Gastrocnemius medialis (tissue), 4 donors: ENCODE results near the gene JAKMIP1. TPM values are rescaled to one million over a fixed set of nuclear protein-coding genes. Genes with fewer than 3 reads are reported as not detected.

ENCODE experiments used
- ATAC-seq, 2 donors: fragments of 150-250 bp; one replicate each; pipeline ENCODE4 v1.9.1; 2016
- DNase-seq, 2 donors: peaks; one replicate each; pipeline ENCODE4 v3.0.0-alpha.2; 2019
- H3K27ac ChIP-seq, 4 donors: fragments of 200-600 bp; sonication (generic); 1 replicate in 1 of 4; 2 replicates in 3 of 4; pipeline ENCODE4 v1.5.1; 2016 to 2018; ENCODE audit warnings: mild to moderate bottlenecking in 2 of 4, moderate library complexity in 1 of 4
- H3K27me3 ChIP-seq, 3 donors: fragments of 200-600 bp; sonication (generic) in 2 of 3; 1 replicate in 1 of 3; 2 replicates in 2 of 3; pipeline versions ENCODE4 v1.5.1 to v1.6.0; 2016 to 2019; ENCODE audit warnings: mild to moderate bottlenecking in 1 of 3, moderate library complexity in 1 of 3
- H3K36me3 ChIP-seq, 2 donors: fragments of 200-600 bp; sonication (generic) in 1 of 2; one replicate each; pipeline ENCODE4 v1.5.1; 2017 to 2018
- H3K4me1 ChIP-seq, 2 donors: fragments of 200-600 bp; sonication (generic) in 1 of 2; one replicate each; pipeline ENCODE4 v1.5.1; 2016 to 2017; ENCODE audit warnings: mild to moderate bottlenecking in 2 of 2
- H3K4me3 ChIP-seq, 4 donors: fragments of 200-600 bp; sonication (generic) in 3 of 4; 1 replicate in 1 of 4; 2 replicates in 3 of 4; pipeline ENCODE4 v1.5.1; 2016 to 2019; ENCODE audit warnings: mild to moderate bottlenecking in 2 of 4
- H3K9me3 ChIP-seq, 3 donors: fragments of 200-600 bp; sonication (generic) in 2 of 3; 1 replicate in 1 of 3; 2 replicates in 2 of 3; pipeline ENCODE4 v1.5.1; 2016 to 2019
- CTCF ChIP-seq, 5 experiments: fragments of 450-650 bp in 3 of 5; fragments of 200-600 bp in 2 of 5; sonication (generic) in 2 of 5; IDR thresholded peaks in 4 of 5; conservative IDR thresholded peaks in 1 of 5; 1 replicate in 4 of 5; 2 replicates in 1 of 5; pipeline ENCODE4 v1.5.1; 2016 to 2019; ENCODE audit warnings: antibody characterized with exemption in 5 of 5, mild to moderate bottlenecking in 3 of 5, moderate library complexity in 3 of 5
- POLR2A ChIP-seq, 2 donors: fragments of 450-650 bp; IDR thresholded peaks; one replicate each; pipeline ENCODE4 v1.6.1; 2017; ENCODE audit warnings: antibody characterized with exemption in 2 of 2, mild to moderate bottlenecking in 2 of 2, moderate library complexity in 2 of 2
- in situ Hi-C, 4 donors: fragments of 200-750 bp; cut with MboI; loops; one replicate each; pipeline versions ENCODE4 v1.15.0 to v1.8.0; 2017; ENCODE audit warnings: low sequenced_read_pairs in 4 of 4
- intact Hi-C: fragments of 100-400 bp; cut with DNase I; formaldehyde crosslinking; loops from one replicate; pipeline ENCODE4 v1.15.1; 2023; ENCODE audit warnings: low total_unique reads
- total RNA-seq, 4 donors: library from RNA; depleted of rRNA; stranded (reverse); fragments of >200 nt; gene quantifications; one replicate each; pipeline versions ENCODE4 v1.1.0 to v1.2.3, GENCODE V29; 2016

JAKMIP1 gene
- total RNA-seq, 4 donors from 2014 or later, result 0.62 TPM; not detected in 3

GRCh38 chr4:6121276-6121850 is 79.0 kb downstream of the JAKMIP1 start:
- peaks cover 0 to 2% (median 0%) of the 10 kb centered on the region in 3 donors for H3K27me3 ChIP-seq
- intact Hi-C loops, result no loop called here
- TF ChIP-seq POLR2A (IDR thresholded peaks at IDR 0.05), result no peak
- TF ChIP-seq CTCF (IDR thresholded peaks at IDR 0.05 in 4 of 5, conservative IDR thresholded peaks at IDR 0.05 in 1 of 5), result no peak
- no peak overlapping the region for H3K4me3 ChIP-seq
- H3K36me3 ChIP-seq, result no peaks in the 10 kb centered on the region
- DNase-seq, result no peak
- no peaks in the 10 kb centered on the region for H3K4me1 ChIP-seq
- in situ Hi-C loops, result no loop called here
- no peak for ATAC-seq
- no peaks in the 10 kb centered on the region for H3K9me3 ChIP-seq
- no peak overlapping the region for H3K27ac ChIP-seq

GRCh38 chr4:6120361-6120760 is 80.0 kb downstream of the JAKMIP1 start:
- H3K27me3 ChIP-seq, result peaks cover 0 to 2% (median 0%) of the 10 kb centered on the region in 3 donors
- no peaks in the 10 kb centered on the region for H3K36me3 ChIP-seq
- DNase-seq (no peak), ATAC-seq (no peak)
- H3K9me3 ChIP-seq, result no peaks in the 10 kb centered on the region
- in situ Hi-C loops (no loop called here), intact Hi-C loops (no loop called here)
- no peaks in the 10 kb centered on the region for H3K4me1 ChIP-seq
- no peak overlapping the region for H3K4me3 ChIP-seq
- no peak overlapping the region for H3K27ac ChIP-seq
- no peak for TF ChIP-seq POLR2A (IDR thresholded peaks at IDR 0.05)
- no peak for TF ChIP-seq CTCF (IDR thresholded peaks at IDR 0.05 in 4 of 5, conservative IDR thresholded peaks at IDR 0.05 in 1 of 5)

GRCh38 chr4:6119507-6120020 is 80.8 kb downstream of the JAKMIP1 start:
- TF ChIP-seq POLR2A (IDR thresholded peaks at IDR 0.05), result no peak
- TF ChIP-seq CTCF (IDR thresholded peaks at IDR 0.05 in 4 of 5, conservative IDR thresholded peaks at IDR 0.05 in 1 of 5), result no peak
- Histone ChIP-seq H3K4me3 (no peak overlapping the region), H3K27me3 (peaks cover 0 to 5% (median 0%) of the 10 kb centered on the region in 3 donors), H3K4me1 (no peaks in the 10 kb centered on the region), H3K27ac (no peak overlapping the region), H3K9me3 (no peaks in the 10 kb centered on the region), H3K36me3 (no peaks in the 10 kb centered on the region)
- intact Hi-C loops (no loop called here), in situ Hi-C loops (no loop called here)
- no peak for DNase-seq
- ATAC-seq, result no peak

GRCh38 chr4:6118201-6118600 is 82.1 kb downstream of the JAKMIP1 start:
- DNase-seq (no peak), ATAC-seq (no peak)
- Histone ChIP-seq H3K9me3 (no peaks in the 10 kb centered on the region), H3K4me1 (no peaks in the 10 kb centered on the region), H3K4me3 (no peak overlapping the region), H3K27me3 (peaks cover 0 to 5% (median 0%) of the 10 kb centered on the region in 3 donors), H3K36me3 (no peaks in the 10 kb centered on the region), H3K27ac (no peak overlapping the region)
- in situ Hi-C loops, result no loop called here
- intact Hi-C loops, result no loop called here
- TF ChIP-seq POLR2A (IDR thresholded peaks at IDR 0.05), result no peak
- no peak for TF ChIP-seq CTCF (IDR thresholded peaks at IDR 0.05 in 4 of 5, conservative IDR thresholded peaks at IDR 0.05 in 1 of 5)
